HG03457 (cell line): Measurements from ENCODE around the gene TFG.

Source experiments
- ATAC-seq: cut with Tn5 transposase; IDR thresholded peaks from one replicate; pipeline ENCODE4 v1.9.1; 2021; ENCODE audit warnings: moderate number of reproducible peaks; ENCODE audit not compliant: unreplicated experiment

TFG gene

GRCh38 chr3:100703865-100704264 is 5.4 kb upstream of the TFG start:
- ATAC-seq: no peak

- no peak for ATAC-seq
Observed at GRCh38 chr3:100706365-100706764, 2.9 kb upstream of the TFG start.

- ATAC-seq: no peak
Observed at GRCh38 chr3:100708644-100708988, 678 bp upstream of the TFG start.

GRCh38 chr3:100709842-100710260 is 557 bp downstream of the TFG start:
- ATAC-seq: no peak

GRCh38 chr3:100710261-100710968 is 1.1 kb downstream of the TFG start:
- ATAC-seq: peak; percentile 35

- ATAC-seq: no peak
Observed at GRCh38 chr3:100715176-100715575, 5.9 kb downstream of the TFG start.

- no peak for ATAC-seq
Observed at GRCh38 chr3:100717063-100717462, 7.8 kb downstream of the TFG start.

- ATAC-seq: no peak
Observed at GRCh38 chr3:100717637-100718487, 8.6 kb downstream of the TFG start.

- ATAC-seq: no peak
Observed at GRCh38 chr3:100719136-100719535, 9.8 kb downstream of the TFG start.

GRCh38 chr3:100720426-100720825 is 11.1 kb downstream of the TFG start:
- ATAC-seq: no peak

GRCh38 chr3:100725935-100726513 is 16.7 kb downstream of the TFG start:
- no peak for ATAC-seq

- no peak for ATAC-seq
Observed at GRCh38 chr3:100726706-100727105, 17.4 kb downstream of the TFG start.

GRCh38 chr3:100730524-100730923 is 21.2 kb downstream of the TFG start:
- ATAC-seq: no peak

GRCh38 chr3:100732435-100732834 is 23.1 kb downstream of the TFG start:
- no peak for ATAC-seq

GRCh38 chr3:100737334-100737733 is 28.0 kb downstream of the TFG start:
- ATAC-seq: no peak

- ATAC-seq: no peak
Observed at GRCh38 chr3:100740207-100740606, 30.9 kb downstream of the TFG start.

GRCh38 chr3:100743535-100743934 is 34.2 kb downstream of the TFG start:
- no peak for ATAC-seq

- ATAC-seq: no peak
Observed at GRCh38 chr3:100744671-100745070, 35.4 kb downstream of the TFG start.

- no peak for ATAC-seq
Observed at GRCh38 chr3:100745617-100746016, 36.3 kb downstream of the TFG start.

GRCh38 chr3:100746092-100746491 is 36.8 kb downstream of the TFG start:
- no peak for ATAC-seq

GRCh38 chr3:100748220-100748619 is 38.9 kb downstream of the TFG start:
- no peak for ATAC-seq

- no peak for ATAC-seq
Observed at GRCh38 chr3:100748967-100749366, 39.7 kb downstream of the TFG start.
